CMK (cell line): ENCODE measurements around the gene TLR4.

Source experiments
- DNase-seq: peaks from one replicate; pipeline ENCODE4 v3.0.0-alpha.2; 2010; ENCODE audit warnings: low read depth

The TLR4 gene

DNA sequence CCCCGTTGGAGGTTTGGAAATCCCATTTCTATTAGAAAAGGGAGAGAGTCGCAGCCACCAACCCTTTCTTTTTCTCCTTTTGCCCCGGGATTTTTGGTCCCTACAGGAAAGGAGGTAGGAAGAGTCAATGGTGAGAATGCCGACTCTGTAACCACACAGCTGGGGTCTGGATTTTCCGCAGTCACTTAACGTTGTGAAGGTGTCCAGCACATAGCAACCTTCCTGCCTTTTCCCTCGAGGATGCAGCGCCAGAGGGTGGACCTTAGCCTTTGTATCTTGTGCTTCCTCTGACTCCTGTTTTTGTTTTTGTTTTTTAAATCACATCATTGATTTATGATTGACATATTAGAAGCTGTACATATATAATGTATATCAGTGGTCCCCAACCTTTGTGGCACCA is 41.4 kb downstream of the TLR4 start:
- DNase-seq: no peak

DNA sequence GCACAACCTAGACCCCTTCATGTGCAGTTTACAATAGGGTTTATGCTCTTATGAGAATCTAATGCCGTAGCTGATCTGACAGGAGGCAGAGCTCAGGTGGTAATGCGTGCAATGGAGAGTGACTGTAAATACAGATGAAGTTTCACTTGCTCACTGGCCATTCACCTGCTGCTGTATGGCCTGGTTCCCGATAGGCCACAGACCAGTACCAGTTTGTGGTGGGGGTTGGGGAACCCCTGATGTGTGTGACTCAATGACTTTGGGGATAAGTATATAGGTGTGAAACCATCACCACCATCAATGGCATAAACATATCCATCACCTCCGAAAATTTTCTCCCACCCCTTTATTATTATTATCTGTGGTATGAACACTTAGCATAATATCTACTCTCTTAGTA is 42.1 kb downstream of the TLR4 start:
- DNase-seq: no peak

DNA sequence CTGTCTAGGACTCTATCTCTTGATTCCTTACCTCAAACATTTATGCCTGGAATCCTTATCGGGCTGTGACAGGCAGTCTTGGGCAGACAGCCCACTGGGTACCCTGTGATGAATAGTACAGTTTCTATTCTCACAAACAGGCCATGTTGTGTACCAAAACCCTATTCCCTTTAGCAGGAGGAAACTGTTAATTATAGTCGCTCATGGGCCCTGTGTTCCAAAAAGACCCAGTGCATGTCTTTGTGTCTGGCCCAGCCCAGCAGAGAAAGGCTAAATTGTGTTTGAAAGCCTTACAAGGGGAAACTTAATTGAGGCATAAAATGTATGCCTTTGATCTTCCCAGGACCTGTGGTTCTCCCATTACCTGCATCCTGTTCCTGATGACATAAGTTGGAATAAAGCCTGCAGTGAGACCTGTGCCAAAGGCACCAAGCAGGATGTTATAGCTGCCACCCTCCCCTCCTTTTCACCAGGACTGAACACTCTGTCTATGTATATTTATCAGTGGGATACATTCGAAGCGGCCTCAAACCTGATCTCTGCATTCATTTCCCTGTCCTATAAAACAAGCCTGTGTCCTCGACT is 43.3 kb downstream of the TLR4 start:
- no peak for DNase-seq

DNA sequence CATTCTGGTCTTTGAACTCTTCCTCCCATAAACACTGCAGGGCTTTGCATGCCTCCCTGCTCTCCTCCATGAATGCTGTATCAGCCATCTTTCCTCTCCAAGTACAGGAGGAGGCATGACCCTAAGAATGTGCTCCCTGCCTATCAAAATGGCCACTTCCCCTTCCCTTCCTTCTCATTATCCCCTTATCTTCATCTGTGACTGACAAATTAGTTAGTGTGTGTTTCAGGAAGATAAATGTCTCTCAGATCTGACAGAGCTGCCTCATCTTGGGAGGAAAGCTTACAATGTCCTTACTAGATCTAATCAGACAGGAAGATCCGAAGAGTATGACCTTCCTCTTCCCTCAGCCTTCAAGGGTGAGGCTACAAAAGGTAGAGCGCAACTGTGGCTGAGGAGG is 46.2 kb downstream of the TLR4 start:
- DNase-seq: no peak

DNA sequence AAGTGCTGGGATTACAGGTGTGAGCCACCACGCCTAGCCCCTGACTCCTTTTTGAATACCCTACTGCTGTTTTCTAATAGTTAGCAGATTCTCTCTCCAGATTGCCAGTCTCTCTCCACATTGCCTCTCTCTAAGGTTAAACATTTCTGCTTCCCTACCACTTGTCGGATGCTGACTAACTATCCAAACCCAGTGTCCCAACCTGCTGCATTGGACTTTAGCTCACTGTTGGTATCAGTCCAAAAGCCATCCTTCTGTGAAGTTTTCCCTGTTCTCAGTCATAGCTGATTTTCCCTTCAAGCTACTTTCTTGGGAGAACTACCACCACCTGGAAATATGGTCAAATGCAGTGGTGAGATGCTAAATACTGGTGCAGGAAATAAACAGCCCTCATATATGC is 48.7 kb downstream of the TLR4 start:
- no peak for DNase-seq

- no peak for DNase-seq
These were observed 53.5 kb downstream of the TLR4 start for GRCh38 chr9:117757561-117758190.

GRCh38 chr9:117763314-117763713 is 59.1 kb downstream of the TLR4 start:
- DNase-seq: no peak

- DNase-seq: no peak
These were observed 64.7 kb downstream of the TLR4 start for GRCh38 chr9:117768750-117769395.

DNA sequence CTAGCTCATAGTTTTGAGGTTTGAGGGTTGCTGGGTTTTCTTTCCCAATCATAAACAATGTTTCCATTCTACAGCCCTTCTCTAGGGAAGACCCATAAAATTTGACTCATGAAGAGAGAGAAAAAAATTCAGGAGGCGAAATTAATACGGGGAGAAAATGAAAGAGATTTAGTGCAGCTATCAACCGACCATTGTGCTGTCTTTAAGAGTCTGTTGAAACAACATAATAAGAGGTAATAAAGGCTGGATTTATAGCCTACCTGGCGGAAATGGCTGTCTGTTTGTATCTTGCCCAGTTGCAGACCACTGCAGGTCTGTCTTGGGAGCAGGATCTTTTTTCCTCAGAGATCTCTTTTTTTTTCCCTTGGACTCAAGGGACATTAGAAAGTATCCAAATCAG is 66.9 kb downstream of the TLR4 start:
- no peak for DNase-seq

DNA sequence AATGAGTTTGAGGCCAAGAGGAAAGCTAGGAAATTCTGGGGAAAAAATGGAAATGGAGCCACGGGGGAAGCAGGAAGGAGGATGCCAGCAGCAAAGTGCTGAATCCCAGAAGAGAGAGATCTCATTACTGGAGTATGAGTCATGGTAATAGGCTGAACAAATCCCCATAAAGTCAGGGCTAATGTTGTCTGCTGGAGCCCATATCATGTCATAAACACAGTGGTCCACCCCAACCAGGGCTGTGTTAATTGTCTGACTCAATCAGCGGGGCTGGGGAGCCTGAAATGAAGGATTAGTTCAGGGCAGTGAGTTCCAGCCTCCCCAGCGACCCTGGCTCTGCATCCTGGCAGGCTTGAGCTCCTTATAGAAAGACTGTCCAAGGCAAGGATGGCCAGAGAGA is 68.8 kb downstream of the TLR4 start:
- DNase-seq: no peak
